Gastrocnemius medialis (tissue), 4 donors: Measurements from ENCODE around the gene IFI30. TPM values are rescaled to one million over a fixed set of nuclear protein-coding genes. Genes with fewer than 3 reads are reported as not detected.
A peak's percentile ranks its signal among the peaks of the same experiment; 100 is the strongest.

Source experiments
- ATAC-seq, 2 donors: fragments of 150-250 bp; one replicate each; pipeline ENCODE4 v1.9.1; 2016
- DNase-seq, 2 donors: peaks; one replicate each; pipeline ENCODE4 v3.0.0-alpha.2; 2019
- H3K27ac ChIP-seq, 4 donors: fragments of 200-600 bp; sonication (generic); 1 replicate in 1 of 4; 2 replicates in 3 of 4; pipeline ENCODE4 v1.5.1; 2016 to 2018; ENCODE audit warnings: mild to moderate bottlenecking in 2 of 4, moderate library complexity in 1 of 4
- H3K27me3 ChIP-seq, 3 donors: fragments of 200-600 bp; sonication (generic) in 2 of 3; 1 replicate in 1 of 3; 2 replicates in 2 of 3; pipeline versions ENCODE4 v1.5.1 to v1.6.0; 2016 to 2019; ENCODE audit warnings: mild to moderate bottlenecking in 1 of 3, moderate library complexity in 1 of 3
- H3K36me3 ChIP-seq, 2 donors: fragments of 200-600 bp; sonication (generic) in 1 of 2; one replicate each; pipeline ENCODE4 v1.5.1; 2017 to 2018
- H3K4me1 ChIP-seq, 2 donors: fragments of 200-600 bp; sonication (generic) in 1 of 2; one replicate each; pipeline ENCODE4 v1.5.1; 2016 to 2017; ENCODE audit warnings: mild to moderate bottlenecking in 2 of 2
- H3K4me3 ChIP-seq, 4 donors: fragments of 200-600 bp; sonication (generic) in 3 of 4; 1 replicate in 1 of 4; 2 replicates in 3 of 4; pipeline ENCODE4 v1.5.1; 2016 to 2019; ENCODE audit warnings: mild to moderate bottlenecking in 2 of 4
- H3K9me3 ChIP-seq, 3 donors: fragments of 200-600 bp; sonication (generic) in 2 of 3; 1 replicate in 1 of 3; 2 replicates in 2 of 3; pipeline ENCODE4 v1.5.1; 2016 to 2019
- CTCF ChIP-seq, 5 experiments: fragments of 450-650 bp in 3 of 5; fragments of 200-600 bp in 2 of 5; sonication (generic) in 2 of 5; IDR thresholded peaks in 4 of 5; conservative IDR thresholded peaks in 1 of 5; 1 replicate in 4 of 5; 2 replicates in 1 of 5; pipeline ENCODE4 v1.5.1; 2016 to 2019; ENCODE audit warnings: antibody characterized with exemption in 5 of 5, mild to moderate bottlenecking in 3 of 5, moderate library complexity in 3 of 5
- POLR2A ChIP-seq, 2 donors: fragments of 450-650 bp; IDR thresholded peaks; one replicate each; pipeline ENCODE4 v1.6.1; 2017; ENCODE audit warnings: antibody characterized with exemption in 2 of 2, mild to moderate bottlenecking in 2 of 2, moderate library complexity in 2 of 2
- in situ Hi-C, 4 donors: fragments of 200-750 bp; cut with MboI; loops; one replicate each; pipeline versions ENCODE4 v1.15.0 to v1.8.0; 2017; ENCODE audit warnings: low sequenced_read_pairs in 4 of 4
- intact Hi-C: fragments of 100-400 bp; cut with DNase I; formaldehyde crosslinking; loops from one replicate; pipeline ENCODE4 v1.15.1; 2023; ENCODE audit warnings: low total_unique reads
- total RNA-seq, 4 donors: library from RNA; depleted of rRNA; stranded (reverse); fragments of >200 nt; gene quantifications; one replicate each; pipeline versions ENCODE4 v1.1.0 to v1.2.3, GENCODE V29; 2016

IFI30 gene
- total RNA-seq, 4 donors from 2014 or later = 3.5 to 20.4 (median 14.0) TPM

- DNase-seq (no peak), ATAC-seq (peak in 1 of 2 donors; percentile 16)
- intact Hi-C loops (no loop called here), in situ Hi-C loops (no loop called here)
- peaks cover 17 to 24% of the 10 kb centered on the region in 2 donors for H3K4me1 ChIP-seq
- peaks cover 0 to 4% (median 0%) of the 10 kb centered on the region in 3 donors for H3K27me3 ChIP-seq
- H3K27ac ChIP-seq = peak within 1 kb of the TSS; percentile 72 to 82 (median 76)
- H3K36me3 ChIP-seq = no peaks in the 10 kb centered on the region
- H3K9me3 ChIP-seq = no peaks in the 10 kb centered on the region
- no peak for TF ChIP-seq CTCF (IDR thresholded peaks at IDR 0.05 in 4 of 5, conservative IDR thresholded peaks at IDR 0.05 in 1 of 5)
- no peak for TF ChIP-seq POLR2A (IDR thresholded peaks at IDR 0.05)
- H3K4me3 ChIP-seq = peak within 1 kb of the TSS in 3 of 4 donors; percentile 32 to 63 (median 62)
Measured at GRCh38 chr19:18225702-18226468, 52.3 kb downstream of the IFI30 start, which contains the start of gene PDE4C. PDE4C (minus strand) TSS chr19:18226438; CDS start chr19:18226415, 23 bp downstream.

- Histone ChIP-seq H3K9me3 (no peaks in the 10 kb centered on the region), H3K4me1 (peaks cover 17 to 24% of the 10 kb centered on the region in 2 donors), H3K4me3 (no peak overlapping the region), H3K27me3 (peaks cover 0 to 5% (median 3%) of the 10 kb centered on the region in 3 donors), H3K36me3 (no peaks in the 10 kb centered on the region), H3K27ac (peak overlapping the region; percentile 72 to 82 (median 76))
- TF ChIP-seq CTCF (IDR thresholded peaks at IDR 0.05 in 4 of 5, conservative IDR thresholded peaks at IDR 0.05 in 1 of 5) (no peak), POLR2A (IDR thresholded peaks at IDR 0.05) (no peak)
- ATAC-seq (no peak), DNase-seq (no peak)
- in situ Hi-C loops = no loop called here
- intact Hi-C loops = no loop called here
Measured at GRCh38 chr19:18226956-18227780, 53.6 kb downstream of the IFI30 start.

Other genes with a start within 250 kb of the IFI30 start
- gene CCDC124, start 240.8 kb upstream of the IFI30 start, total RNA-seq = 100 to 1,000 TPM in 1 of 4 donors, 10 to 100 TPM in 3; 73.1 to 110 (median 81.5) TPM
- not detected for gene KCNN1, start 206.7 kb upstream of the IFI30 start, total RNA-seq
- 100 to 1,000 TPM; 476 to 810 (median 543) TPM for gene ARRDC2, start 165.6 kb upstream of the IFI30 start, total RNA-seq
- gene IL12RB1, start 86.9 kb upstream of the IFI30 start, total RNA-seq = under 1 TPM in 2 of 4 donors, not detected in 2; 0.16 to 0.20 TPM
- 1 to 10 TPM in 3 of 4 donors, under 1 TPM in 1; 0.66 to 2.8 (median 1.6) TPM for gene MAST3, start 76.0 kb upstream of the IFI30 start, total RNA-seq
- 10 to 100 TPM in 1 of 4 donors, 1 to 10 TPM in 3; 5.6 to 11.9 (median 6.0) TPM for gene PIK3R2, start 20.6 kb upstream of the IFI30 start, total RNA-seq
- 10 to 100 TPM; 18.1 to 38.9 (median 33.0) TPM for gene MPV17L2, start 19.4 kb downstream of the IFI30 start, total RNA-seq
- gene RAB3A, start 30.2 kb downstream of the IFI30 start, total RNA-seq = 1 to 10 TPM in 1 of 4 donors, under 1 TPM in 1, not detected in 2; 0.51 to 2.3 TPM
- gene PDE4C, start 52.6 kb downstream of the IFI30 start, total RNA-seq = 1 to 10 TPM in 1 of 4 donors, under 1 TPM in 2, not detected in 1; 0.65 to 2.6 (median 0.76) TPM
- gene IQCN, start 100.6 kb downstream of the IFI30 start, total RNA-seq = under 1 TPM; 0.20 to 0.61 (median 0.39) TPM
- 100 to 1,000 TPM in 3 of 4 donors, 10 to 100 TPM in 1; 67.2 to 258 (median 221) TPM for gene JUND, start 107.8 kb downstream of the IFI30 start, total RNA-seq
- 100 to 1,000 TPM; 122 to 294 (median 193) TPM for gene LSM4, start 149.3 kb downstream of the IFI30 start, total RNA-seq
- 10 to 100 TPM; 11.7 to 42.3 (median 23.6) TPM for gene PGPEP1, start 166.8 kb downstream of the IFI30 start, total RNA-seq
- gene GDF15, start 212.3 kb downstream of the IFI30 start, total RNA-seq = 1 to 10 TPM in 2 of 4 donors, not detected in 2; 1.4 to 2.7 TPM
- 1 to 10 TPM in 3 of 4 donors, under 1 TPM in 1; 0.34 to 4.2 (median 2.3) TPM for gene LRRC25, start 223.8 kb downstream of the IFI30 start, total RNA-seq
- 10 to 100 TPM; 24.7 to 65.2 (median 44.1) TPM for gene SSBP4, start 245.6 kb downstream of the IFI30 start, total RNA-seq